Esophagus squamous epithelium (tissue), 5 donors: ENCODE measurements around the gene TRIM62. TPM values are rescaled to one million over a fixed set of nuclear protein-coding genes. Genes with fewer than 3 reads are reported as not detected.

ENCODE experiments used
- DNase-seq: peaks from one replicate; lab custom pipeline; 2025; lab: John Stamatoyannopoulos, UW
- H3K27ac ChIP-seq, 4 donors: fragments of 200-600 bp; sonication (generic); one replicate each; pipeline ENCODE4 v1.5.1; 2016 to 2019; ENCODE audit warnings: mild to moderate bottlenecking in 1 of 4
- H3K27me3 ChIP-seq, 4 donors: fragments of 200-600 bp; sonication (generic); 1 replicate in 3 of 4; 2 replicates in 1 of 4; pipeline versions ENCODE4 v1.5.1 to v1.6.0; 2017 to 2021; ENCODE audit warnings: antibody characterized with exemption in 1 of 4
- H3K36me3 ChIP-seq, 3 donors: fragments of 200-600 bp; sonication (generic); one replicate each; pipeline ENCODE4 v1.5.1; 2016 to 2019
- H3K4me1 ChIP-seq, 3 donors: fragments of 200-600 bp; sonication (generic); one replicate each; pipeline ENCODE4 v1.5.1; 2017 to 2019
- H3K4me3 ChIP-seq, 4 donors: fragments of 200-600 bp; sonication (generic); 1 replicate in 3 of 4; 2 replicates in 1 of 4; pipeline ENCODE4 v1.5.1; 2016 to 2019; ENCODE audit warnings: mild to moderate bottlenecking in 2 of 4, moderate library complexity in 1 of 4
- H3K9me3 ChIP-seq, 3 donors: fragments of 200-600 bp; sonication (generic); one replicate each; pipeline ENCODE4 v1.5.1; 2016 to 2019
- POLR2A ChIP-seq, 4 donors: fragments of 450-650 bp; IDR thresholded peaks; one replicate each; pipeline ENCODE4 v1.6.1; 2017; ENCODE audit warnings: antibody characterized with exemption in 4 of 4, mild to moderate bottlenecking in 4 of 4, moderate library complexity in 3 of 4
- WGBS, 2 donors: methylation state at CpG; one replicate each; pipeline ENCODE4 v1.1.5; 2018; 5-methylcytosine and 5-hydroxymethylcytosine counted together
- intact Hi-C: fragments of 100-400 bp; cut with DNase I; formaldehyde crosslinking; loops from one replicate; pipeline ENCODE4 v1.15.0; 2022
- total RNA-seq, 4 donors: library from RNA; depleted of rRNA; stranded (reverse); fragments of >200 nt; gene quantifications; one replicate each; pipeline ENCODE4 v1.1.0, GENCODE V29; 2016
- TF ChIP-seq, protein P1 (sequence below), 6 experiments: fragments of 450-650 bp in 4 of 6; fragments of 200-600 bp in 2 of 6; sonication (generic) in 2 of 6; IDR thresholded peaks; one replicate each; pipeline ENCODE4 v1.5.1; 2016 to 2019; ENCODE audit warnings: antibody characterized with exemption in 6 of 6, mild to moderate bottlenecking in 4 of 6, moderate library complexity in 4 of 6
- donor health status: DM: yes; HTN: yes; CAD: no.

TRIM62 gene
- total RNA-seq, 4 donors from 2014 or later: 5.4 to 17.7 (median 8.0) TPM

DNA sequence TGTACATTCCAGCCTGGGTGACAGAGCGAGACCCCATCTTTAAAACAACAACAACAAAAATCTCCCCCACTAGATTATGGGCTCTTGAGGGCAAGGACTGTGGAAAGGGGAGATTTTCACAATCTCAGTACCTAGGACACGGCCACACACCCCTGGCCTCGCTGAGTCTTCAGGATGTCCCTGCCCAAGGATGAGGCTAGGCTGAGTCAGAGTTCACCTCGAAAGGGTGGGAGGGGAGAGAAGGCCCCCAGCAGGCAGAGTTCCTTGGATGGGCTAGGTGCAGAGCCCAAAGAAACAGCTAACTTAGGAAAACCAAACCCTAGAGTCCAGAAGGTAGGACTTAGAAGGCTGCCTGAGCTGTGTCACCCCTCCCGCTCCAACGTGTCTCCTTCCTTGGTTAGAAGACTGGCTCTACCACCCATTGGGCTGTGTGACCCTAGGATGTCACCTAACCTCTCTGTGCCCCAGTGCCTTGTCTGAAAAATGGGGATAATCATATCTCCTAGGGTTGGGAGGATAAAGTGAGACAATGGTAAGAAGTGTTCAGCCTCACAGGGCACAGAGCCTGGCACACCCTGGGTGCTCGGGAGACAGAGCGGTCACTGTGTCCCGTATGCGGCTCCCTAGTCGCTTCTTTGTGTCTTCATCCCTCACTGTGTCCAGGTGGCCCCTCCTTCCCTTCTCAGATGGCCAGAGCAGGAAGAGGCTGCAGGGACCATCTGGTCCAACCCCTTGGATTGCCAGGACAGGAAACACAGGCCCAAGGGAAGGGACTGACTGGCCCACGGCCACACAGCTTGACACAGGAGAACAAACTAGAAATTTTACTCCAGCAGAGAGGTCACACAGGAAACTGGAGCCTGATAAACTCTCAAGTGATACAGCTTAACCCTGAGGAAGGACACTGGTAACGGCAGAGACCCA lies 11.2 kb downstream of the TRIM62 start:
- no peaks in the 10 kb centered on the region for H3K9me3 ChIP-seq
- TF ChIP-seq, protein P1, sequence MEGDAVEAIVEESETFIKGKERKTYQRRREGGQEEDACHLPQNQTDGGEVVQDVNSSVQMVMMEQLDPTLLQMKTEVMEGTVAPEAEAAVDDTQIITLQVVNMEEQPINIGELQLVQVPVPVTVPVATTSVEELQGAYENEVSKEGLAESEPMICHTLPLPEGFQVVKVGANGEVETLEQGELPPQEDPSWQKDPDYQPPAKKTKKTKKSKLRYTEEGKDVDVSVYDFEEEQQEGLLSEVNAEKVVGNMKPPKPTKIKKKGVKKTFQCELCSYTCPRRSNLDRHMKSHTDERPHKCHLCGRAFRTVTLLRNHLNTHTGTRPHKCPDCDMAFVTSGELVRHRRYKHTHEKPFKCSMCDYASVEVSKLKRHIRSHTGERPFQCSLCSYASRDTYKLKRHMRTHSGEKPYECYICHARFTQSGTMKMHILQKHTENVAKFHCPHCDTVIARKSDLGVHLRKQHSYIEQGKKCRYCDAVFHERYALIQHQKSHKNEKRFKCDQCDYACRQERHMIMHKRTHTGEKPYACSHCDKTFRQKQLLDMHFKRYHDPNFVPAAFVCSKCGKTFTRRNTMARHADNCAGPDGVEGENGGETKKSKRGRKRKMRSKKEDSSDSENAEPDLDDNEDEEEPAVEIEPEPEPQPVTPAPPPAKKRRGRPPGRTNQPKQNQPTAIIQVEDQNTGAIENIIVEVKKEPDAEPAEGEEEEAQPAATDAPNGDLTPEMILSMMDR (IDR thresholded peaks at IDR 0.05): no peak
- no peaks in the 10 kb centered on the region for H3K27me3 ChIP-seq
- H3K27ac ChIP-seq: no peak overlapping the region
- H3K4me1 ChIP-seq: peaks cover 0 to 5% (median 0%) of the 10 kb centered on the region in 3 donors
- 78 to 79% methylated on average over 6 to 12 of the region's 13 CpGs for WGBS, 2 donors
- DNase-seq: no peak
- peaks cover 0 to 42% (median 0%) of the 10 kb centered on the region in 3 donors for H3K36me3 ChIP-seq
- no peak overlapping the region for H3K4me3 ChIP-seq
- intact Hi-C loops: no loop called here

DNA sequence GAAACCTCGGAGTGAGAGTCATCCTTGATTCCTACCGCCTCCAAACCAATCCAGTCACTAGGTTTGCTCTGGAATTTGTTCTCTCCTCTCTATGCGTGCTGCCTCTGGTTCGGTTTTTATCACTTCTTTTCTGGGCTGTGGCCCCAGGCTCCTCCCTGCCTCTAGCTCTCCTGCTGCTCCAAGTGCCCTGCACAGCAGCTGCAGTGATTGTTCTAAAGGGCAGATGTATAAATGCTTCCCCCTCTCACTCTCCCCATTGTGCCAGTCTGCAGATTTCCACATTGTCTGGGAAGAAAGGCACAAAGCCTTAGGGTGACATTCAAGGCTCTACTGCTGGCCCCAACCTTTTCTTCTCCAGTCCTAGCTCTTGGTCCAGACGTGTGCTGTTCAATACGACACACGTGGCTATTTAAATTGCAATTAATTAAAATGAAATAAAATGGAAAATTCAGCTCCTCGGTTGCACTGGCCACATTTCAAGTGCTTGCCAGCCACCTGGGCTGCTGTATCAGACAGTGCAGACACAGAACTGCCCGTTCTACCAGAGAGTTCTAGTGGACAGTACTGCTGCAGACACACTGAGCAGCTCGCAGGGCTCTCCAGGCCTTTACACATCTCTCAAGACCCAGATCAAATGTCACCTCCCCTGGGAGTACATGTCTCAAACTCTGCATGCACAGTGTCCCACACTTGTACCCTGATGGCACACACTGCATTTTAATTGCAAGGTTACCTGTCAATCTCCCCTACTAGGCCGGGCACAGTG lies 12.4 kb downstream of the TRIM62 start:
- no peak for DNase-seq
- TF ChIP-seq POLR2A (IDR thresholded peaks at IDR 0.05): no peak
- TF ChIP-seq, protein P1 (IDR thresholded peaks at IDR 0.05): no peak
- Histone ChIP-seq H3K4me3 (no peak overlapping the region), H3K27ac (no peak overlapping the region), H3K4me1 (peaks cover 0 to 5% (median 0%) of the 10 kb centered on the region in 3 donors), H3K27me3 (no peaks in the 10 kb centered on the region), H3K36me3 (peaks cover 0 to 45% (median 0%) of the 10 kb centered on the region in 3 donors), H3K9me3 (no peaks in the 10 kb centered on the region)
- 72 to 80% methylated on average over 11 of the region's 11 CpGs for WGBS, 2 donors
- intact Hi-C loops: no loop called here

DNA sequence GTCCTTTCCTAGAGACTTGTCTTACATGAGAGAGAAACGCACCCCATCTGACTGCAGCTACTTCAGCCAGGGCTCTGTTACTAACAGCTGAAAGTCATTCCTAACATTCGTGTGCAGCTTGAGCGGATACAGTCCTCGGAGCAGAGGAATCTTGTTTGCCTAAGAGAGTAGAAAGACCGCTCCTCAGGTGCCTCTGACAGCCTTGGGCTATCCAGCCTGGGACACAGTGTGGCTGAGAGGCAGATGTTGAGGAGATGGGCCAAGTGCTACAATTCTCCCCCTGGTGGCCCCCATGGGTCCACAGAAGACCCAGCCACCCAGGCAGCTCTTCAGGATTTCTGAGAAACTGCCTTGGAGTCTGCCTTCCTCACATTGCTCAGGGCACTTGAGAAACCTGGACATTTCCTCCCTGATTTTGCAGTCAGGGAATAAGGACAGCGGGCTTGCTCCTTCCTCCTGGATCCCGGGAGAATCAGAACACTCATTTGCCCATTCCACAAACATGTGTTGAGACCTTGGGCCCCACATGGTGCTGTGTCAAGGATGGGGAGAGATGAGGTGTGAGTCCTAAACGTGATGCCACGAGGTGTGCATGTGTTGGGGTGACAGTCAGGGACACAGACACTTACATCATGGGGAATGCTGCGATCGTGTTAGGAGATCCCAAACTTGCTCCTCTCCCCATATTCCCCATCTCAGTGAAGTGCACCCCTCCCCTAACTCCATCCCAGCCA lies 13.1 kb downstream of the TRIM62 start:
- H3K27me3 ChIP-seq: no peaks in the 10 kb centered on the region
- H3K4me1 ChIP-seq: peaks cover 0 to 5% (median 0%) of the 10 kb centered on the region in 3 donors
- no peak for DNase-seq
- H3K27ac ChIP-seq: no peak overlapping the region
- peaks cover 0 to 48% (median 0%) of the 10 kb centered on the region in 3 donors for H3K36me3 ChIP-seq
- H3K9me3 ChIP-seq: no peaks in the 10 kb centered on the region
- 56 to 75% methylated on average over 4 to 9 of the region's 11 CpGs for WGBS, 2 donors
- TF ChIP-seq POLR2A (IDR thresholded peaks at IDR 0.05): no peak
- TF ChIP-seq, protein P1 (IDR thresholded peaks at IDR 0.05): no peak
- no peak overlapping the region for H3K4me3 ChIP-seq
- intact Hi-C loops: no loop called here

DNA sequence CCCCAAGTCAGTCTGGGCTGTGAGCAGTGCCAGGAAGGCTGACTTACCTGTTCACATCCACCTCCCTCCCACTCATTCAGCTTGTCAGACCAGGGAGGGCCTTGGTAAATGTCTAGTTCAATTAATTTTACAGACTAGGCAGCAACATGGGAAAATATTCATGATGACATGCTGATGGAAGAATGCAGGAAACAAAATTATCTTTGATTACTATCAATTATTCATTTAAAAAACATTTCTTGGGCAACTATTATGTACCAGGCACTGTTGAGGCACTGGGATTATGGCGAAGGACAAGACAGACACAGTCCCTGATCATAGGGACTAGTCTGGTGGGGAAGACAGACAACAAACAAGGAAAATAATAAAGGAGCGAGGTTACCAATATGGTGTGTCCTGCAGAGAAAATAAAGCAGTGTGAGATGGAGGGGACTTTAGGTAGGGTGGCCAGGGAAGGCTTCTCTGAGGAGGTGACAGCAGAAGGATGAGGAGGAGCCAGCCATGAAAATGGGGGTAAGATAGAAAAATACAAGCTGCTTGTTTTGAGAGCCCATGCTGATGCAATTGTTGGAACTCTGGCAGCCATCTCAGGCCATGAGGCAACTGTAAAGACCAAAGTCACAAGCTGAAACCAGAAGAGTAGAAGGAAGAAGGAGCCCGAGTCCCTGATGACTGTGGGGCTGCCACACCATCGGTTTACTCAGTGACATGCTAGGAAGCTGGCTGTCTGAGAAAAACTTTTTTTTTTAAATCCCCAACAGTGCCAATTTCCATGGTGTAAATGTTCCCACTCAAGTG lies 14.0 kb downstream of the TRIM62 start:
- Histone ChIP-seq H3K27me3 (no peaks in the 10 kb centered on the region), H3K9me3 (no peaks in the 10 kb centered on the region), H3K4me3 (no peak overlapping the region), H3K27ac (no peak overlapping the region), H3K36me3 (peaks cover 0 to 51% (median 0%) of the 10 kb centered on the region in 3 donors), H3K4me1 (peaks cover 0 to 5% (median 0%) of the 10 kb centered on the region in 3 donors)
- no peak for DNase-seq
- intact Hi-C loops: no loop called here
- WGBS, 2 donors: 94 to 95% methylated on average over 4 of the region's 4 CpGs
- TF ChIP-seq, protein P1 (IDR thresholded peaks at IDR 0.05): no peak
- no peak for TF ChIP-seq POLR2A (IDR thresholded peaks at IDR 0.05)
